Activated CD4-positive, CD25-positive, alpha-beta regulatory T cell (primary cell): ENCODE results near the gene KLF3.

Experiments used
- DNase-seq, 4 experiments: peaks; one replicate each; lab custom pipeline; 2025; lab: John Stamatoyannopoulos, UW

KLF3 gene

DNA sequence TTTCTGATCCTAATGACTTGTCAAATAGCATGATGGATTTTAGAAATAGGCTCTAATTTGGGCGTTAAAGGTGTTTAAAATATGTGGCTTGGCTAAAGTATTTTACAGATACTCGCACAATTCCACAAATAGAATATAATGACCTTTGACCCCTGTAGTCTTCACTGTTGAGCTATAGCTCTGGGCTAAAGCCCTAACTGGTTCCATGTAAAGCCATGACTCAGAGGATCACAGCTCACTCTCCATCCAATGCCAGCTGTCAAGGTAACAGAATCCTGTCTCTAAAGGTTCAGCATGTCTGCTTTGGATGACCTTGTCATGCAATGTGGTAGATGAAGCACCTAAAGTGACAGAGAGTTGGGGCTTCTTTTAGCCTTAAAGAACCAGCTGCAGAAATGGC lies 76.3 kb downstream of the KLF3 start:
- no peak for DNase-seq

- DNase-seq = no peak
Measured at GRCh38 chr4:38743866-38744265, 79.9 kb downstream of the KLF3 start.

- no peak for DNase-seq
Measured at GRCh38 chr4:38745881-38746280, 81.9 kb downstream of the KLF3 start.

DNA sequence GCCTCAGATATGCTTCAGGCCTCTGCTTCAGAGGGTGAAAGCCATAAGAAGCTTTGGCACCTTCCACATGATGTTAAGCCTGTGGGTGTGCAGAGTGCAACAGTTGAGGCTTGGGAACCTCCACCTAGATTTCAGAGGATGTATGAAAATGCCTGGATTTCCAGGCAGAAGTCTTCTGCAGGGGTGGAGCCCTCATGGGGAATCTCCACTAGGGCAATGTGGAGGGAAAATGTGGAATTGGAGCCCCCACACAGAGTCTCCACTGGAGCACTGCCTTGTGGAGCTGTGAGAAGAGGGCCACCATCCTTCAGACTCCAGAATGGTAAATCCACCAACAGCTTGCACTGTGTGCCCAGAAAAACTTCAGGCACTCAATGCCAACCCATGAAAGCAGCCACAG lies 83.6 kb downstream of the KLF3 start:
- no peak for DNase-seq

DNA sequence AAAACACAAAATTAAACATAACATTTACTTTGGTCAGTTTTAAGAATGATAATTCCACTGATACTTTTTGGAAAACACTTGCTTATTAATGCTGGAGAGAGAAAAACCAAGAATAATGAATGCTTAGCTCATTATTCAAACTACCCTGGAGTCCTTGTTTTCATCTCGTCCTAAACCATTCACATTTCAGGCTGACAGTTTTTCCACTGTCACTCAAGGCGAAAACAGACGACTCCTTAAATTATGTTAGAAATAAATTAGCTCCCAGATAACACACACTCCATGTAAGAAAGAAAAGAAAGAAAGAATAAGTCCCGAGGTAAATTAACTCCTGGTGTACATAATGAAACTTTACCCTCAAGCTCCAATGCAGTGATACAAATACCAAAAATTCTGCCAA lies 85.3 kb downstream of the KLF3 start:
- DNase-seq = no peak
